ENCODE results near the gene CSTF2T.

Gene CSTF2T, protein sequence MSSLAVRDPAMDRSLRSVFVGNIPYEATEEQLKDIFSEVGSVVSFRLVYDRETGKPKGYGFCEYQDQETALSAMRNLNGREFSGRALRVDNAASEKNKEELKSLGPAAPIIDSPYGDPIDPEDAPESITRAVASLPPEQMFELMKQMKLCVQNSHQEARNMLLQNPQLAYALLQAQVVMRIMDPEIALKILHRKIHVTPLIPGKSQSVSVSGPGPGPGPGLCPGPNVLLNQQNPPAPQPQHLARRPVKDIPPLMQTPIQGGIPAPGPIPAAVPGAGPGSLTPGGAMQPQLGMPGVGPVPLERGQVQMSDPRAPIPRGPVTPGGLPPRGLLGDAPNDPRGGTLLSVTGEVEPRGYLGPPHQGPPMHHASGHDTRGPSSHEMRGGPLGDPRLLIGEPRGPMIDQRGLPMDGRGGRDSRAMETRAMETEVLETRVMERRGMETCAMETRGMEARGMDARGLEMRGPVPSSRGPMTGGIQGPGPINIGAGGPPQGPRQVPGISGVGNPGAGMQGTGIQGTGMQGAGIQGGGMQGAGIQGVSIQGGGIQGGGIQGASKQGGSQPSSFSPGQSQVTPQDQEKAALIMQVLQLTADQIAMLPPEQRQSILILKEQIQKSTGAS

DNA sequence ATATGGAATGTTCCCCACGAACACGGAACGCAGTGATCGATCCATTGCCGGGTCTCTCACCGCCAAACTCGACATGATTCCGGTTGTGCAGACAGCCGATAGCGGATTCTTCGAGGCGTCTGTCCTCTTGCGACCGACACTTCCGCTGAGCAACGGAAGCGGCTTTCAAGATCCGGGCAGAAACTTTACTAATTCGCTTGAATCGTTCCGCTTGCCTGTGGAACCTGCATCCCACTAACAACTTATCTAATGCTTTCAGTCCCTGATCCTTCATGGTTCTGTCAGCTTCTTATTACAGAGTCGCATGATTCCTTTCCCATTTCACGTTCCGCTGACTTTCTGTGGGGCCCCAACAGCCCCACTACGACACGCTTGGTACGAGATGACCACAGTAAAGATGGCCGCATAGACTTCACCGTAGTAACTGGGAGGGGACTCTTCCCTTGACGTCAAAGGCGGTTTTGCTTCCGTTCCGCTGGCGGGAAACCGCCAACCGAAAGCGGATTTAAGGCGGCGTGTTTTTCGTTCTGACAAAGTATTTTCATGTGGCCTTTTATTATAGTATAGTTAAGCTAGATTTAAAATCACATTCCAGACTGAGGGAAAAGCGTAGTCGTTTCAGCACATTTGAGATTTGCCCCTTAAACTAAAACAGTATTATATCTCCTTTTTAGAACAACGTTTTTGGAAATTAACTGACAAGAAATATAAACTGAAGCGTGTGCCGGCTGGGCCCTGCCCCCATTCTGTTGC lies at the start of gene CSTF2T:
CSTF2T (minus strand) TSS at position 121 of the 753 bp plus-strand sequence; CDS start at position 75, 46 bp downstream.
- peak; percentile 88 for DNase-seq (ENCODE audit: low read depth)

DNA sequence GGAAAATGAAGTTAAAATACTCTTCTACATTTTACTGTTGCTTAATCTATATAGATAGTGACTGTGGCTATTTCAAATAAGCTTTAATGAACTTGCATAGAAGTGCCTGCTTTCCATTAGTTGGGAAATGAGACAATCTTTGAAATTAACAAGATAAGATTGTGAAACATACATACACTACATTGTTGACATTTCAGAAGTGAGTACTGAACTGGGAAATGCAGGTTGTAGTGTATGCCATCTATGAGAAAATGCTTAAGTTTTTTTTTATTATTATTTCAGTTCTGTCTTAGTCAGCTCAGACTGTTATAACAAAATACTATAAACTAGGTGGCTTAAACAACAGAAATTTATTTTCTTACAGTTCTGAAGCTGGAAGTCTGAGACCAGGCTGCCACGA lies 49.6 kb upstream of the CSTF2T start:
- DNase-seq (ENCODE audit: low read depth) = no peak

DNA sequence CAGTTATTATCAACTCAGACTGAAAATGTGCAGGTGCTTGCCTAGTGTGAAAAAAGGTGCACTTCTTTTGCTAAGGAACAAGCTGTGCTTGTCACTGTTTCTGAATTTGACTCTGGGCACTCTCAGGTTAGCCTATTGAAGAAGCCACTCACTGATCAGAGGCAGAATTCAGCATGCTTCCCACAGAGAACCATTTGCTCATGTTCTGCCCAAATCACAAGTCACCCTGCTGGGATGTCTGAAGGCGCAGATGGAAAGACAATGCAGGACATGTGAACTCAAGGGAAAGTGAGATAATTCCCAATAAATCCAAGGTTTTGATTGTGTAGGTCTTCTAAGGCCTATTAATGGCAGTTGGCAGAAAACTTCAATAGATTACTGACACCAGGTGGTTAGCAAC lies 47.8 kb upstream of the CSTF2T start:
- DNase-seq (ENCODE audit: low read depth) = no peak

DNA sequence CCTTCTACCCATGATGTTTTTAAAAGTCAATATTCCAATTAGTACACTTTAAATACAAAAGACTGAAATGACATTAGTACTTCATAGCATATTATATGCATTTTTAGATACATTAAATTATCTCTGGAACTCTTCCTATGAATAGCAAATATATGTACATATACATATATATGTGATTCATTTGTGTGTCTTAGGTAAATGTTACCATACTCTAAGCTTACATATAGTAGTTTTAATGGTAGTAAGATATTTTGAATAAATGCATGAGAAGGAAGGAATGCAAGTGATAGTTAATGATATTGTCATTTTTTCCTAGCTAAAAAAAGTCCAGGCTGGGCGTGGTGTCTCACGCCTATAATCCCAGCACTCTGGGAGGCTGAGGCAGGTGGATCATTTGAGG lies 46.0 kb upstream of the CSTF2T start:
- DNase-seq (ENCODE audit: low read depth) = no peak

DNA sequence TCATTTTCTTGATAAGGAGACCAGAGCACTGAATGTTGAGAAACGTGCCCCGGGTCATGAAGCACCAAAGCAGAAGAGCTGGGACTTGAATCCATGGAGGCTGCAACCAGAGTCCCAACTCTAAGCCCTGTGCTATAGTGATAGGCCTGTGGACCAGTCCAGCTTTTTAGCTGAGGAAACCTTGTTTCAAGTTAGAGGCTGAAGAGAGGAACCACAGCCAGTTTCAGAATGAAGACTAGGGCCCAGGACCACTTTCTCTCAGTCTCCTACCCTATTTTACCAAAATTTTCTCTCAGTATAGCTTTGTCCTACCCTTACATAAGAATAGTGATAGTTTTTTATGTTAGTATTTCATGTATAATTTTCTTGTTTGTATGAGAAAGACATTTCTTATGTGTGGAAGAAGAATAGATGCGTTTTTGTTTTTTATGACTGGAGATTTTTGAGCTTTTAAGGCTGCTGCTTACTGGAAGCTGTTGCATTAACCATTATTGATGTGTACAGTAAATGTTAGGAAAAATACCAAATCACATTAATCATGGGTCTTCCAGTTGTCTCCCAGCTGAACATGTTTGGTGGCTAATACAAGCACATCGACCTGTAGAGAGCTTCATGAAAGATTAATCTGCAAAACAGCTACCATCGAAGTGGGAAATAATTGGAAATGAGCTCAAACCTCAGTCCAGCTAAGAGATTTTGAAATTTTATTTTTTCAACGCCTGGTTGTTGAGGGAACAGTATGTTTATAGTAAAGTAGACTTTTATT lies 45.0 kb upstream of the CSTF2T start:
- DNase-seq (ENCODE audit: low read depth) = no peak

DNA sequence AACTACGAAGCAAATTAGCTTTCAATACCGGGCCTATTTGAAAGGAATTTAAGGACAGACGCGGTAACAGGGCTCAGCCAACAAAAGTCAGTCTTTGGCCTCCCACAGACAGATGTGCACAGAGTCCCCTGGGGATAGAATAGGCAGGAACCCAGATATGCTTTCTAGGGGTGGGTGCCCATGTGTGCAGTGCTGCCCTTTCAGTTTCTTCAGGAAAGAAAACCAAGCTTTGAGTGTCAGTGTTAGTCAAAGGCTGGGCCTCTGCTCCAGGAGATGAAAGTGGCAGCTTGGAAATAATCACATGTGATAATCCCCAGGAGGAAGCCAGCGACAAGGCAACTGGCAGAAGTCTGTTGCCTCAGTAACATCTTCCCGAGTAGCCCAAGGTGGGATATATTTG lies 43.8 kb upstream of the CSTF2T start:
- no peak for DNase-seq (ENCODE audit: low read depth)

DNA sequence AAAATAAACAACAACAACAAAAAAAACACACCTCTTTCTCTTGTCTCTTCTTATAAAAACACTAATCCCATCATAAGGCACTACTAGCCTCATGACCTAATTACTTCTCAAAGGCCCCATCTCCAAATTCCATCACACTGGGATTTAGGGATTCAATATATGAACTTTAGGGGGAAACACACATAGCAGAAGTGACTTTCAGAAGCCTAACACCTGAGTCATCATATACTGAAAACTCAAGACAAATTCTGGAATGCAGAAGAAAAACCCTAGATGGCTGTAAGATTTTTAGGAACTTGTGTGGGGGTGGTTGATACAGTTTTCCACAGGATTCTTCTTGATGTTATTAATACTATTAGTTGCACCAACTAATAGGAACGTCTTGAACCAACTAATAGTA lies 33.7 kb upstream of the CSTF2T start:
- DNase-seq (ENCODE audit: low read depth) = no peak

DNA sequence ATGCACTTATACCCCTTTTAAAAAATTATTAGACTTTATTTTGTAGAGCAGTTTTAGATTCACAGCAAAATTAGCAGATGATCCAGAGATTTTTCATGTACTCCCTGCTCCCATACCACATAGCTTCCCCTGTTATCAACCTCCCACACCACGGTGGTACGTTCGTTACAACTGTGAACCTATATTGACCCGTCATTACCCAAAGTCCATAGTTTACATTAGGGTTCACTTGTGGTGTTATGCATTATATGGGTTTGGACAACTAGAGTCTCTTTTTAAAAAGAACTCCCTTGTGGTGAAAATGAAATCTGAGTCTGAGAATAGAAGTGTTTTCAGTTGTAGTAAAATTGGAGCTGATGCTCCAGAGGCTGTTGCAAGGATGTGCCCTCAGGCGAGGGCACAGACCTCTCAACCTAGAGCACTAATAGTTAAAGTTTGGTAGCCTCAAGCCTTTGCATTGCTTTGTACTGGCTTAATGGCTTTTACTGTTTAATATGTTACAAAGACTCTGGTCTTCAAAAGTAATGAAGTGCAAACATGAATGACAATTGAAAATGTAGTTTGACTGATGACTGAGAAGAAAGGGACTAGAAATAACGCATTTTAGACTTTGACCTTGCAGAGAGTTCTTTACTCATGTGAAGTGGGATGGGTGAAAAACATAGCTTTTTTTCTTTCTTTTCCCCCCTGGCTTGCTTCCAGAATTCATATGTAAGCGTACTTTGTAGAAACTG lies 30.6 kb upstream of the CSTF2T start:
- DNase-seq (ENCODE audit: low read depth) = no peak

DNA sequence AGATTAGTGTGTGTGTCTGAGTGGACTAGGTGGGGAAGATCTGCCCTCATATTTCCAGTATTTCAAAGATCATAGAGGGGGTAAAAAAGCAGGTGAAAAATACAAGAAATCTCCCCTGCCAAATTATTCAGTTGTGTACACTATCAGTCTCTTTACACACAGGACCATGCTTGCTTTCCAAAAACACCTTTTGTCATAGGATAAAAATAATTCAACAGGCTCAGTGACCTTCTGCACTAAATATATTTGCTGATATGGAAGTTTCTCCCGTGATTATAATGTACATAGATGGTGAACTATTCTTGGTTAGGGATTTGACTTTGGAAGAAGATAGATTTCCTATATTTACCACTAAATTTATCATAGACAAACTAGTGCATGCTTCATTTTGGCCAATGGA lies 24.6 kb upstream of the CSTF2T start:
- DNase-seq (ENCODE audit: low read depth) = no peak

DNA sequence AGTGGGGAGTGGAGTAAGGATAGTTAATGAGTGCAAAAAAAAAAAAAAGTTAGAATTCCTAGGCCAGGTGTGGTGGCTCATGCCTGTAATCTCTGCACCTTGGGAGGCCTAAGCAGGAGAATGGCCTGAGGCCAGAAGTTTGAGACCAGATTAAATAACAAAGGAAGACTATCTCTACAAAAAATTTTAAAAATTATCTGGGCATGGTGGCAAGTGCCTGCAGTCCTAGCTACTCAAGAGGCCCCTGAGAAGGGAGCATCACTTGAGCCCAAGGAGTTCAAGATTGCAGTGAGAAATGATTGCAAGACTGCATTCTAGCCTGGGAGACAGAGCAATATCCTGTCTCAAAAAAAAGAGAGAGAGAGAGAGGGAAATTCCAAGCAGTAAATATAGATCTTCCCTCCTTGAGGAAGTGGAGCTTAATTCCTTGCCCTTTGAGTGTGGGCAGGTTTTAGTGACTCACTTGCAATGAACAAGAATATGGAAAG lies 19.5 kb upstream of the CSTF2T start:
- DNase-seq (ENCODE audit: low read depth) = no peak

DNA sequence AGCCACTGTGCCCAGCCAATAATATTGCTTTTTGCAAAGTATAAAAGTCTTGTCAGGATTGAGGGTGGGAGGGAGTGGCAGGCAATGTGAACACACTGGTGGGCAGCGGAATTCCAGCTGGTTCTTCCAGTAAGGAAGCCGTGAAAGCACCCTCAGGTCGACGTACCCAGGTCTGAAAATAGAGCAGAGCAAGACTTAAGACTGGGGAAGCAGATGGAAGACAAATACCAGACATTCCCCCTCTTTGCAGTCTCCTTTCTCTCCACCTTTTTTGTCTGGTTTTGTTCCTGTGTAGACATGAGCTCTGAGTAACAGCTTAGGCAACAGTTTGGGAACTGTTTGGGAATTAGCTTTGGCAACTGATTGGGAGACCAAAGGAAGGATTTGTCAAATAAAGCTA lies 17.6 kb upstream of the CSTF2T start:
- no peak for DNase-seq (ENCODE audit: low read depth)

DNA sequence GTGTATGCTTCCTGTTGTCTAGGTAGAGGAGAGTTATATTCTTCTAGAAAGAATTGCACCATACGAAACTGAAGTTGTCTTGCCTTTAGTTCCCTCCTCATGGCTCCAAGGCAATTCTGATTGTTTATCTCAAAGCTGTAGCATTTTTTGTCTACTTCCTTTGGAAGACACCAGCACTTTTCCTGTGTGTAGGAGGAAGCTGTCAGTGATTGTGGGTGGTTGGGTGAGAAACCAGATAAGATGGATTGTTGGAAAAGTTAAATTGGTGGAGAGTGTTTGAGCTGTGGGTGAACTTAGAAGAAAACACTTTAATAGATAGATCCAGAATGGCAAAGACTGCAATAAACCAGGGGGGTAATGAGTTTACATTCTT lies 12.1 kb upstream of the CSTF2T start:
- DNase-seq (ENCODE audit: low read depth) = no peak

DNA sequence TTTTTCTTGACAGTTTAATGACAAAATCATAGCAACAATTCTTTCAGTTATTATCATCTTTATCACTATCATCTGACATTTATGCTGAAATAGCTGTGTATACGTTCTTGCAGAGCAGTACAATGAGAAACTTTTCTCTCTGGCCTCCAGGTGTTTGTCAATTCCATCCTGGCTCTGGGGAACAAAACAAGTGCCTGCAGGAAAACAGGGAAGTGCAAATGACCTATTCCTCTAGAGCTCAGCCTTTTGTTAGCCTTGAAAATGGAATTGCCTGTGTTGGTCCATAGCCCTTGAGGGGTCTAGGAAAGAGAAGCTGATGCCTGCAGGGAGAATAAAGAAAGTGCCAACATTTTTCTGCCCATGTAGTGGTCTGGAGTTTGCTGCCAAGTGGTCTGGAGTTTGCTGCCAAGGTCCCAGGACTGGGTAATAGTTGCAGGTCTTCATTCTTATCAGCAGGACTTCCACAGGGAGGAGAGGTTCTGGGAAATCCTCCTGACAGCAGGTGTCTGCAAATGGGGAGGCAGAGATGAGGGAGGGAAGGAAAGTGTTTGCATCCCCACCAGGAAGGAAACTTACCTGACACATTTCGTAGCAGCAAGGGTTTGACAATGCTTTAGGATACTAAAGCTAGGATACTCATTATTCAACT lies 10.1 kb upstream of the CSTF2T start:
- no peak for DNase-seq (ENCODE audit: low read depth)

DNA sequence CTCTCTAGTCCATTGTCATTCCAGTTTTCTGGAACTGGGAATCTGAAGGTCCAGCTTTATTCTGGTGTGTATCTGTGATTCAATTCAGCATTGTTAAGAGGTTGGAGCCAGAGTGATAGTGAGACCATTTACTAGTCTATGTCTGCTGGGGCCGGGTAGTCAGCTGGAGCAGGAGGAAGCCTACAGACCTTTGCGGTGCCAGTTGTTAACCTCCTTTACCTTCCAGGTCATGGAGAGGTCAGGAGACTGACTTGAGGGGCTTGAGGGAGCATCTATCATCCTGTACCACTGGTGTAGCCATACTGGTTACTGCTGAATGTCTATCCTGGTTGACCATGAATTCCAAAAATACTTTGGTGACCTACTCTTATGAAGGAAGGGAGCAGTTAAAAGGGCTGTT lies 9.2 kb upstream of the CSTF2T start:
- DNase-seq (ENCODE audit: low read depth) = no peak

DNA sequence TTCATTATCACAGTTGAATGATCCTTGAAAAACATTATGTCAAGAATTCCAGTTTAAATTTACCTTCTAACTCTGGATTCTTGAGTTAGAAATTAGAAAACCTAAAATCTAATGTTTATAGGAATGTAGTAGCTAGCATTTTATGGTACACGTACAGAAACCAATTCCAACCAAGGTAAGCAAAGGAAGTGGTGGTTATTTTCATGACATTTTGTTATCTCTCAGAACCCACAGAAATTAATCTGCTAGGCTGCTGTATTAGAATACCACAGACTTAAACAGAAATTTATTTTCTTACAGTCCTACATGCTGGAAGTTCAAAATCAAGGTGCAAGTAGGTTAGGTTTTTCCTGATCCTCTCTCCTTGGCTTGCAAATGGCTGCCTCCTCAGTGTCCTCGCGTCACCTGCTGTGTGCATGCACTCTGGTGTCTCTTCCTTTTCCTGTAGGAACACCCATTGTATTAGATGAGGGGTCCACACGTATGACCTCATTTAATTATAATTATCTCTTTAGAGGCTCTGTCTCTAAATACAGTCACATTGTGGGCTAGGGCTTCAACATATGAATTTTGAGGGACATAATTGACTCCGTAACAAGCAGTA lies 8.5 kb upstream of the CSTF2T start:
- DNase-seq (ENCODE audit: low read depth) = no peak

DNA sequence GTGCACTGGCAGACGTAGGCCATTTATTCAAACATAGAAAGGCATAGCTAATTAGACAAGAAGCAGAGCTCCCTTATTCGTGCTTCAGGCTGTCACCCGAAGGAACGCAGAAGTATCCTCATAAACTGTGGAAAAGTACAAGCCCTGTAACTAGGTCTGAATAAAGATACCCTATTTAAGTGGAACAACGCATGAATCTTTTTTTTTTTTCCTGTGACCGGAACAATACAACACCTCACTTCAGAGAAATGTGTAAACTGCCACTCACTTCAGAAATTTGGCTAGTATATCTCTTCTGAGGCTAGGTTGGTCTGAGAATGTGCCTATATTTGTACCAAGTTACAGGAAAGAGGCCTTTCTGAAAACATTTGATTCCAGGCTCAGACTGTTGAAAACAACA lies 8.0 kb upstream of the CSTF2T start:
- DNase-seq (ENCODE audit: low read depth) = no peak

DNA sequence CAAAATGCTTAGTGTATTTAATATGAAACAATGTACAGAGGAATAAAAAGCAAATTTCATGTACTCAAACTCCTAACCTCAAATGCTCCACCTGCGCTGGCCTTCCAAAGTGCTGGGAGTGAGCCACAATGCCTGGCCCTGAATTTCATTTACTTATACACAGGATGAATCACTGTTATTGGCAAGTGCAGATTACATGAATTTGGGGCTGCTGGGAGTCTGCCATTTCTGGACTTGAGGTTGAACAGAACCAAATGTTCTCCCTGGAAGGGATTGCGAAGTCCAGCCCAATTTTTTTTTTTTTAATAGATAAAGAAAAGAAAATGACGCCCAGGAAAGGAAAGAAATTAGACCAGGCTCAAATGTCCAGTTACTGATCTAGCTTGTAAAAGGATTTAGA lies 6.8 kb upstream of the CSTF2T start:
- DNase-seq (ENCODE audit: low read depth) = peak; percentile 92

DNA sequence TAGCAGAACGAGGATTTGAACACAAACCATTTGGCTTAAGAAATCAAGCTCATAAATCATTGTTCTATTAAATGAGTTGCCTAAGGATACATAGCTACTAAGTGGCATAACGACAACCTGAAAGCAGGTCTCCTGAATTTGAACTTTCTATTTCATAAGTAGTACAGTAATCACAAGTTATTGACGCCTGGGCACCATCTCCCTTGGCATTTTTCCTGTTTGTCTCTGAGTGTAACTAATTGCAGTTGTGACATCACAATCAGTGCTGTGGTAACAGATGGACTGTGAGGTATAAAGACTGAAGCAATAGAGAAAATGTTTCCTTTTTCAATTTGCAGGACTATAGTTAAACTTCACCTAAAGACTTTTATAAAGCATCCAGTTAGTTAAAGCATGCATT lies 6.4 kb upstream of the CSTF2T start:
- no peak for DNase-seq (ENCODE audit: low read depth)

DNA sequence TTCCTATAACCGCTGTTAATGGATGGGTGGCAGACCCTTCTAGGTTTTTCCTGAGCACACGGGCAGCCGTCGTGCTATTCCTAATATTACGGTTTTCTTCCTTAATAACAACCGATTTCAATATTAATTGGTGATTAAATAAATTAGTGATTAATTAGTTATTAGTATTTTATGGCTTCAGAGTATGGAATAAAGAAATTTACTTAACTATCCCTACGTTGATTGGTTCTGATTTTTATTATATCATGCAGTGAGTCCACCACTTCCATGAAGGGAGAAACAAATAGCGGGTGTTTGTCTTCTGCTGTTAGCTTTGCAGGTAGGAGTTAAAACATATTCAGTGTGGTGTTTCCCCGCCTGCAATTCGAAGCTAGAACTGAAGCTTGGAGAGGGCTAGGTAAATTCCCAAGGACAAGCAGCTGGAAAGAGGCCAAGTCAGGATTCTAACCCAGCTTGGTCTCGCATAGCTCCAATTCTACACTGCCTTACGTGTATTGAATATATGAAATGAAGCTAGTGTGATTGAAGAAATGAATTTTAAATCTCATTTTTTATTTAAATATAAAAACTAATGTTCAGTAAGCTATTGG lies 928 bp upstream of the CSTF2T start:
- DNase-seq (ENCODE audit: low read depth) = no peak

DNA sequence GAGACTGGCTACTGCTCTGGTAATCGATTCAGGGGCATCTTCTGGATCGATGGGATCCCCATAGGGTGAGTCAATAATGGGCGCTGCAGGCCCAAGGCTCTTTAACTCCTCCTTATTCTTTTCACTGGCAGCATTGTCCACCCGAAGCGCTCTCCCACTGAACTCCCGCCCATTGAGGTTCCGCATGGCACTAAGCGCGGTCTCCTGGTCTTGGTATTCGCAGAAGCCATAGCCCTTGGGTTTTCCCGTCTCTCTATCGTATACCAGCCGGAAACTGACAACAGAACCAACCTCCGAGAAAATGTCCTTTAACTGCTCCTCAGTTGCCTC lies 285 bp downstream of the CSTF2T start:
- DNase-seq (ENCODE audit: low read depth) = no peak

Data from fibroblast of the conjunctiva (primary cell).